ENCODE data around the gene ARHGAP26.
A peak's percentile ranks its signal among the peaks of the same experiment; 100 is the strongest.

Gene ARHGAP26

GRCh38 chr5:142789206-142789605 is 19.0 kb downstream of the ARHGAP26 start:
- DNase-seq = no peak

- DNase-seq = no peak
Measured at GRCh38 chr5:142792012-142792864, 22.1 kb downstream of the ARHGAP26 start.

GRCh38 chr5:142792865-142793232 is 22.7 kb downstream of the ARHGAP26 start:
- no peak for DNase-seq

- DNase-seq = no peak
Measured at GRCh38 chr5:142794537-142794936, 24.4 kb downstream of the ARHGAP26 start.

GRCh38 chr5:142795251-142795650 is 25.1 kb downstream of the ARHGAP26 start:
- no peak for DNase-seq

GRCh38 chr5:142796492-142797109 is 26.4 kb downstream of the ARHGAP26 start:
- DNase-seq = no peak

- no peak for DNase-seq
Measured at GRCh38 chr5:142797420-142797819, 27.2 kb downstream of the ARHGAP26 start.

GRCh38 chr5:142798099-142798770 is 28.1 kb downstream of the ARHGAP26 start:
- no peak for DNase-seq

GRCh38 chr5:142800776-142801494 is 30.8 kb downstream of the ARHGAP26 start:
- DNase-seq = peak; percentile 29 to 32

GRCh38 chr5:142801495-142801871 is 31.3 kb downstream of the ARHGAP26 start:
- no peak for DNase-seq

GRCh38 chr5:142803428-142804125 is 33.4 kb downstream of the ARHGAP26 start:
- DNase-seq = no peak

GRCh38 chr5:142805339-142805738 is 35.2 kb downstream of the ARHGAP26 start:
- no peak for DNase-seq

- no peak for DNase-seq
Measured at GRCh38 chr5:142806841-142807267, 36.7 kb downstream of the ARHGAP26 start.

- DNase-seq = no peak
Measured at GRCh38 chr5:142807372-142807911, 37.3 kb downstream of the ARHGAP26 start.

GRCh38 chr5:142808878-142809598 is 38.9 kb downstream of the ARHGAP26 start:
- DNase-seq = no peak

- DNase-seq = no peak
Measured at GRCh38 chr5:142810081-142810480, 39.9 kb downstream of the ARHGAP26 start.

GRCh38 chr5:142810743-142811290 is 40.6 kb downstream of the ARHGAP26 start:
- no peak for DNase-seq

GRCh38 chr5:142811866-142812557 is 41.8 kb downstream of the ARHGAP26 start:
- no peak for DNase-seq

GRCh38 chr5:142813220-142813619 is 43.0 kb downstream of the ARHGAP26 start:
- DNase-seq = no peak

- no peak for DNase-seq
Measured at GRCh38 chr5:142814122-142814521, 43.9 kb downstream of the ARHGAP26 start.

- DNase-seq = no peak
Measured at GRCh38 chr5:142815469-142815868, 45.3 kb downstream of the ARHGAP26 start.
